GM12872 (cell line): ENCODE data around the gene SUDS3.

ENCODE experiments used
- TF ChIP-seq, protein P1 (sequence below): IDR thresholded peaks from 3 replicates; pipeline ENCODE4 v1.5.1; 2011; ENCODE audit warnings: low read depth, mild to moderate bottlenecking, low read length, moderate library complexity; ENCODE audit not compliant: insufficient read depth

The SUDS3 gene

DNA sequence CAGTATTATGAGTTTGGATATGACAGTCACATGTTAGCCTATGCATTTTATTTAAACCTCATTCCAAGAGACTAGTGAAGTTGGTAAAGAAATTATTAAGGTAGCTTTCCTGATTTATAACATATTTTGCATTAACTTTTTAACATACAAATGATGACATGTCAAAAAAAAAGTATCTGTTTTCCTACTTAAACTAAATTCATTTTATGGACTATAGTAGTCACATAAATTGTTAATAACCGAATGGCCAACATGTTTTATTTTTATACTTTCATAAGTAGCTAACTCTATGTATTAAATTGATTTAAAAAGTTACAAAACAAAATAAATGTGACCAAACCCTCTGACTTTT, 18.4 kb upstream of the SUDS3 start:
- TF ChIP-seq, protein P1, sequence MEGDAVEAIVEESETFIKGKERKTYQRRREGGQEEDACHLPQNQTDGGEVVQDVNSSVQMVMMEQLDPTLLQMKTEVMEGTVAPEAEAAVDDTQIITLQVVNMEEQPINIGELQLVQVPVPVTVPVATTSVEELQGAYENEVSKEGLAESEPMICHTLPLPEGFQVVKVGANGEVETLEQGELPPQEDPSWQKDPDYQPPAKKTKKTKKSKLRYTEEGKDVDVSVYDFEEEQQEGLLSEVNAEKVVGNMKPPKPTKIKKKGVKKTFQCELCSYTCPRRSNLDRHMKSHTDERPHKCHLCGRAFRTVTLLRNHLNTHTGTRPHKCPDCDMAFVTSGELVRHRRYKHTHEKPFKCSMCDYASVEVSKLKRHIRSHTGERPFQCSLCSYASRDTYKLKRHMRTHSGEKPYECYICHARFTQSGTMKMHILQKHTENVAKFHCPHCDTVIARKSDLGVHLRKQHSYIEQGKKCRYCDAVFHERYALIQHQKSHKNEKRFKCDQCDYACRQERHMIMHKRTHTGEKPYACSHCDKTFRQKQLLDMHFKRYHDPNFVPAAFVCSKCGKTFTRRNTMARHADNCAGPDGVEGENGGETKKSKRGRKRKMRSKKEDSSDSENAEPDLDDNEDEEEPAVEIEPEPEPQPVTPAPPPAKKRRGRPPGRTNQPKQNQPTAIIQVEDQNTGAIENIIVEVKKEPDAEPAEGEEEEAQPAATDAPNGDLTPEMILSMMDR = no peak

DNA sequence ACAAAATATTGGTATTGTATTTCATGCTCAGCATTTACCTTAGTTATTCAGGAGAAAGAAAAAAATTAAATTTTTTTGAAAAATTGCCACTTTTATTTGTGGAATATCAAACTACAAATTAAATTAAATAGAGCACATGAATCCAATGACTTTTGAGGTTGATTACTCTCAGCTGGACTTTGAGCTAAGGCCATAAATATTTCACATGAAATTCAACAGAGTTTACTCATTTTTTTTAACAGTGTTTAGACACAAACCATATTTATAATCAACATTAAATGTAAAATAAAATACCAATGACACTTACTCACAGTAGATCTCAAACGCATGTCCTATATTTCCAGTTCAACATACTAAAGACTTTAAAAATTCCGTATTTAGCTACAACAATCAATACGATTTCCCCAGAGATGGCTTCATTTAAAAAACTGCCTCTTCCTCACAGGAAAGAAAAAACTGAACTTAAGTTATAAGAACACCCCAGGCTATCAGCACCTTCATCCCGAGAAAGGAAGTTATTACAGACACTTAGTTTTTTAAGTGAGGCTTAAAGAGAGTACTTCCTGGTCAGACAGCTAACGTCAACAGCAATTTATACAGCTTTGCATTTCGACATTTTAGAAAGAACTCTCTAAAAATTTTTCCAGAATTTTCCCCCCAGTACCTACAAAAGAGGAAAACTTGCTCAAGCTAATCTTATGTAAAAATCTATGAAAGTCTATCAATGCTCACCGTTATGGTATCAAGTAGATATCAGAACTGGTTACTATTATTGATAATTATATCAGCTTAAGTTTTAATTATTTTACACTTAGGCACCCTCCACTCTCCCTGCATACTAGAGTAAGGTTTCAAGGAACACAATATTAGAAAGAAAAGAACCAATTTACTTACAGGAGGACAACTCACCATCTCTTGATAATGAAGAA, 17.5 kb upstream of the SUDS3 start:
- TF ChIP-seq, protein P1 = no peak

- TF ChIP-seq, protein P1 = no peak
Observed at GRCh38 chr12:118359541-118359915, 16.8 kb upstream of the SUDS3 start.

- TF ChIP-seq, protein P1 = no peak
Observed at GRCh38 chr12:118361092-118361404, 15.3 kb upstream of the SUDS3 start.

DNA sequence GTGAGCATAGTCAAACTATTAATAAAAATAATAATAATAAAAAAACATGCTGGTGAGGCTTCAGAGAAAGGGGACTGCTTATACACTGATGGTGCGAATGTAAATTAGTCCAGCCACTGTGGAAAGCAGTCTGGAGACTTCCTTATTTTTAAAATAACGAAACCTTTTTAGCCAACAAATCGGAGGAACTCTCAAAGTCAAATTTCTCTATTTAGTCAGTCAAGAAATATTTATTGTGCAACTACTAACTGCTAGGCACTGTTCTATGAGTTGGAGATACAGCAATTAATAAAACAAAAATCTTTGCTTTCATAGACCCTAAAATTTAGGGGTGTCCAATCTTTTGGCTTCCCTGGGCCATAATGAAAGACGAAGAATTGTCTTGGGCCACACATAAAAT, 14.5 kb upstream of the SUDS3 start:
- TF ChIP-seq, protein P1 = no peak

GRCh38 chr12:118368821-118369220, 7.5 kb upstream of the SUDS3 start:
- TF ChIP-seq, protein P1 = no peak

DNA sequence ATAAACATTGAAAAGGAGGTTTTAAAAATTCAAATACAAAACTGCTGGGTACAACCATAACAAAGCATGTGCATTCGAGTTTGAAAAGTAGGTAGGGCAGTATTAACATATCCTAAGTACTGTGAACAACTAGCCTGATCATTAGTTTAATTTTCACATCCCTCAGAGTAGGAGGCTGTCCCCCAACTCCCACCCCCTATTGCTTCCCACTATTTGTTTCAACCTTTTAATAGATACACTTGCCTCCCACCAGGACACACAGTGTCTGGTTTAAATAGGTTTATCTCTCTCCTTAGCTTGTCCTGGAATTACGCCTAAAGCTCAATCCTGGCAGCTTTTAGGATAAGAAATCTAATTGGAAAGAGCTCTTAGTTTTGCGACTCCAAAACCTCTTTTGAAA, 5.8 kb upstream of the SUDS3 start:
- TF ChIP-seq, protein P1 = no peak
